HCT116 (cell line): ENCODE data around the gene RASGEF1C. TPM values are rescaled to one million over a fixed set of nuclear protein-coding genes. Genes with fewer than 3 reads are reported as not detected.

Source experiments
- ATAC-seq: fragments of 200-7000 bp; cut with Tn5 transposase; 2 replicates; pipeline ENCODE4 v1.9.1; 2020; ENCODE audit warnings: mild to moderate bottlenecking, moderate library complexity
- BruUV-seq: library from RNA; stranded (reverse); fragments of 400-500 nt; replicated peaks from 2 replicates; lab custom pipeline; 2021; lab: Mats Ljungman, UMichigan
- CTCF ChIA-PET: fragments of 300-600 bp; sonication (Branson Sonifier 250); formaldehyde crosslinking; loops from one replicate; lab custom pipeline; 2021; ENCODE audit warnings: antibody characterized with exemption; lab: Charles Lee
- POLR2A ChIA-PET: fragments of 300-600, 350-600 bp; sonication (Branson Sonifier 250); formaldehyde crosslinking; loops from one replicate; lab custom pipeline; 2021; ENCODE audit warnings: antibody characterized with exemption; lab: Charles Lee
- RAD21 ChIA-PET, 2 experiments: fragments of 300-600 bp; sonication (Branson Sonifier 250); formaldehyde crosslinking; loops; one replicate each; lab custom pipeline; 2023; ENCODE audit warnings: low total read pairs in 2 of 2; ENCODE audit not compliant: uncharacterized antibody in 2 of 2, unreplicated experiment in 2 of 2, low non-redundant PET in 1 of 2; lab: Charles Lee
- DNase-seq: peaks from one replicate; pipeline ENCODE4 v3.0.0-alpha.2; 2010; ENCODE audit warnings: low read depth, low spot score
- H2AFZ ChIP-seq: fragments of 200-600 bp; shearing (Covaris generic), sonication (generic); 2 replicates; pipeline ENCODE4 v1.6.1; 2017; ENCODE audit warnings: low read depth, mixed run types, mixed read lengths, antibody characterized with exemption, low read length; ENCODE audit not compliant: poor library complexity, severe bottlenecking
- H3K27ac ChIP-seq: 2 replicates; pipeline ENCODE4 v1.5.1; 2012; ENCODE audit warnings: low read depth, low read length
- H3K27me3 ChIP-seq: fragments of 200-600 bp; sonication (generic); 2 replicates; pipeline ENCODE4 v1.6.1; 2016; ENCODE audit warnings: mixed run types, low read length, mixed read lengths; ENCODE audit not compliant: insufficient read depth
- H3K36me3 ChIP-seq, 2 experiments: fragments of 200-500 bp in 1 of 2; fragments of 200-600 bp in 1 of 2; sonication (Bioruptor generic) in 1 of 2; sonication (generic) in 1 of 2; 2 replicates each; pipeline versions ENCODE4 v1.5.1 to v1.6.1; 2014 to 2016; ENCODE audit warnings: low read length in 2 of 2, inconsistent platforms in 1 of 2, mixed read lengths in 1 of 2, mixed run types in 1 of 2; ENCODE audit not compliant: insufficient read depth in 2 of 2, control insufficient read depth in 1 of 2
- H3K4me1 ChIP-seq, 2 experiments: fragments of 200-600 bp in 1 of 2; sonication (generic) in 1 of 2; 2 replicates each; pipeline versions ENCODE4 v1.5.1 to v1.6.1; 2012 to 2017; ENCODE audit warnings: low read length in 2 of 2, inconsistent platforms in 1 of 2, mild to moderate bottlenecking in 1 of 2, mixed read lengths in 1 of 2, mixed run types in 1 of 2, moderate library complexity in 1 of 2; ENCODE audit not compliant: insufficient read depth in 2 of 2, control insufficient read depth in 1 of 2
- H3K4me2 ChIP-seq: fragments of 200-600 bp; sonication (generic); 2 replicates; pipeline ENCODE4 v1.6.1; 2017; ENCODE audit warnings: mixed run types, low read length, mixed read lengths
- H3K4me3 ChIP-seq, 2 experiments: fragments of 200-600 bp in 1 of 2; sonication (generic) in 1 of 2; replicated peaks in 1 of 2; 2 replicates each; pipeline ENCODE4 v1.5.1; 2011 to 2016; ENCODE audit warnings: low read length in 2 of 2, control low read depth in 1 of 2, low read depth in 1 of 2, mild to moderate bottlenecking in 1 of 2, mixed read lengths in 1 of 2, mixed run types in 1 of 2
- H3K79me2 ChIP-seq: fragments of 200-600 bp; sonication (generic); 2 replicates; pipeline ENCODE4 v1.6.1; 2017; ENCODE audit warnings: mild to moderate bottlenecking, mixed run types, low read length, moderate library complexity, mixed read lengths; ENCODE audit not compliant: insufficient read depth
- H3K9ac ChIP-seq: fragments of 200-600 bp; sonication (generic); 2 replicates; pipeline ENCODE4 v1.6.1; 2016; ENCODE audit warnings: low read length, mixed read lengths
- H3K9me2 ChIP-seq: fragments of 200-600 bp; sonication (generic), shearing (Covaris generic); 2 replicates; pipeline ENCODE4 v1.6.1; 2017; ENCODE audit warnings: mixed run types, mild to moderate bottlenecking, moderate library complexity; ENCODE audit not compliant: insufficient read depth
- H3K9me3 ChIP-seq, 2 experiments: fragments of 200-500 bp in 1 of 2; fragments of 200-600 bp in 1 of 2; sonication (Bioruptor generic) in 1 of 2; sonication (generic) in 1 of 2; 2 replicates each; pipeline ENCODE4 v1.6.1; 2014 to 2017; ENCODE audit warnings: low read length in 2 of 2, mixed read lengths in 2 of 2, inconsistent platforms in 1 of 2, low read depth in 1 of 2, mild to moderate bottlenecking in 1 of 2, mixed run types in 1 of 2, moderate library complexity in 1 of 2; ENCODE audit not compliant: control insufficient read depth in 1 of 2, insufficient read depth in 1 of 2
- H4K20me1 ChIP-seq: fragments of 200-600 bp; sonication (generic), shearing (Covaris generic); 2 replicates; pipeline ENCODE4 v1.6.1; 2017; ENCODE audit warnings: mixed run types, mild to moderate bottlenecking, moderate library complexity; ENCODE audit not compliant: insufficient read depth
- CBX3 ChIP-seq: IDR thresholded peaks from 2 replicates; pipeline ENCODE4 v1.6.1; 2012; ENCODE audit warnings: low read depth
- EGR1 ChIP-seq: IDR thresholded peaks from 2 replicates; pipeline ENCODE4 v1.6.1; 2012; ENCODE audit warnings: low read depth
- EZH2 ChIP-seq: fragments of 200-600 bp; sonication (generic); IDR thresholded peaks from 2 replicates; pipeline ENCODE4 v1.6.1; 2017; ENCODE audit warnings: antibody characterized with exemption, mixed run types
- EZH2phosphoT487 ChIP-seq: fragments of 200-600 bp; IDR thresholded peaks from 2 replicates; pipeline ENCODE4 v1.6.1; 2018; ENCODE audit warnings: antibody characterized with exemption, borderline replicate concordance
- JUND ChIP-seq: IDR thresholded peaks from 2 replicates; pipeline ENCODE4 v1.6.1; 2012
- POLR2A ChIP-seq: IDR thresholded peaks from 2 replicates; pipeline ENCODE4 v1.7.0; 2011; ENCODE audit warnings: borderline replicate concordance; ENCODE audit not compliant: insufficient read depth, insufficient read length; ENCODE audit errors: extremely low read depth
- POLR2AphosphoS5 ChIP-seq: IDR thresholded peaks from 2 replicates; pipeline ENCODE4 v1.6.1; 2011; ENCODE audit warnings: mild to moderate bottlenecking, low read depth, low read length, moderate library complexity
- SIN3A ChIP-seq: IDR thresholded peaks from 2 replicates; pipeline ENCODE4 v1.6.1; 2012; ENCODE audit warnings: low read depth
- SRF ChIP-seq: IDR thresholded peaks from 2 replicates; pipeline ENCODE4 v1.6.1; 2012; ENCODE audit warnings: low read depth
- TCF7L2 ChIP-seq: IDR thresholded peaks from 2 replicates; pipeline ENCODE4 v1.7.0; 2011; ENCODE audit warnings: borderline replicate concordance, inconsistent platforms; ENCODE audit not compliant: insufficient read depth, insufficient read length; ENCODE audit errors: extremely low read depth
- ZNF274 ChIP-seq: fragments of 200-500 bp; sonication (Bioruptor generic); IDR thresholded peaks from 2 replicates; pipeline ENCODE4 v1.6.1; 2014; ENCODE audit warnings: mild to moderate bottlenecking, low read depth, low read length, inconsistent platforms
- intact Hi-C: fragments of 100-400 bp; cut with micrococcal nuclease; formaldehyde crosslinking; loops from 2 replicates; pipeline ENCODE4 v1.10.0; 2022
- total RNA-seq: library from RNA; stranded (reverse); gene quantifications from one replicate; pipeline ENCODE4 v1.2.1, GENCODE V29; 2021; ENCODE audit not compliant: unreplicated experiment
- TF ChIP-seq, protein P1 (sequence below): IDR thresholded peaks from 2 replicates; pipeline ENCODE4 v1.6.1; 2012
- TF ChIP-seq, protein P2 (sequence below), 3 experiments: fragments of 200-600 bp in 1 of 3; sonication (generic) in 1 of 3; IDR thresholded peaks in 2 of 3; conservative IDR thresholded peaks in 1 of 3; 2 replicates each; pipeline ENCODE4 v1.5.1; 2012 to 2017; ENCODE audit warnings: low read depth in 2 of 3, low read length in 2 of 3, antibody characterized with exemption in 1 of 3, borderline replicate concordance in 1 of 3, control low read depth in 1 of 3, mild to moderate bottlenecking in 1 of 3, mixed read lengths in 1 of 3, mixed run types in 1 of 3, moderate library complexity in 1 of 3; ENCODE audit not compliant: insufficient read depth in 1 of 3
- TF ChIP-seq, protein P3 (sequence below): IDR thresholded peaks from 2 replicates; pipeline ENCODE4 v1.6.1; 2012
- TF ChIP-seq, protein P4 (sequence below): IDR thresholded peaks from 2 replicates; pipeline ENCODE4 v1.6.1; 2011; ENCODE audit warnings: mild to moderate bottlenecking, low read length, moderate library complexity; ENCODE audit not compliant: insufficient replicate concordance; ENCODE audit errors: extremely low read depth

RASGEF1C gene
- total RNA-seq, 1 experiment from 2014 or later: 1.2 TPM

DNA sequence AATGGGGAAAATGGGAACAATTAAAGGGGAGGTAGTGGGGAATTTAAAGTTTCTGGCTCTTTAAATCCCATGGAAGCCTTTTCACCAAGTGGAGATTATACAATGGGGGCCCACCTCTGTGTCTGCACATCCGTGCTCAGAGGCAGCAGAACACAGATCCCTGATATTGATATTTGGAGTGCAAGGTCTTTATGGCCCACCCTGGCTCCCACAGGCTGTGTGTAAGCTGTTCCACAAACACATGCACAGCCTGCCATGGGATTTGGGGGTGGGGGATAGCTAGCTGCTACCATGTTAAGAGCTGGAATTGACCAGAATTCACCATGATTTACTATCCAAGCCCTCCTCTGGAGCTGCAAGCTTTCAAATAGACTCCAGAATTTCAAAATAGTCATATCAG is 55.9 kb downstream of the RASGEF1C start:
- Histone ChIP-seq H3K4me3 (no peak overlapping the region), H3K9me3 (no peaks in the 10 kb centered on the region), H3K79me2 (no peaks in the 10 kb centered on the region), H3K9ac (no peak overlapping the region), H3K4me2 (no peak overlapping the region), H3K9me2 (no peaks in the 10 kb centered on the region), H3K27ac (no peak overlapping the region), H3K36me3 (no peaks in the 10 kb centered on the region), H2AFZ (no peak overlapping the region), H3K4me1 (no peaks in the 10 kb centered on the region), H4K20me1 (no peaks in the 10 kb centered on the region), H3K27me3 (no peaks in the 10 kb centered on the region)
- intact Hi-C loops: no loop called here
- ChIA-PET CTCF (no interaction called here), POLR2A (no interaction called here), RAD21 (no interaction called here)
- BruUV-seq: no TSS peak
- ATAC-seq (no peak), DNase-seq (no peak)
- TF ChIP-seq ZNF274 (no peak), POLR2A (no peak), CBX3 (no peak), POLR2AphosphoS5 (no peak), SRF (no peak), EZH2phosphoT487 (no peak), JUND (no peak), TCF7L2 (no peak), EZH2 (no peak), EGR1 (no peak), SIN3A (no peak)
- TF ChIP-seq, protein P1, sequence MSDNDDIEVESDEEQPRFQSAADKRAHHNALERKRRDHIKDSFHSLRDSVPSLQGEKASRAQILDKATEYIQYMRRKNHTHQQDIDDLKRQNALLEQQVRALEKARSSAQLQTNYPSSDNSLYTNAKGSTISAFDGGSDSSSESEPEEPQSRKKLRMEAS: no peak
- TF ChIP-seq, protein P2, sequence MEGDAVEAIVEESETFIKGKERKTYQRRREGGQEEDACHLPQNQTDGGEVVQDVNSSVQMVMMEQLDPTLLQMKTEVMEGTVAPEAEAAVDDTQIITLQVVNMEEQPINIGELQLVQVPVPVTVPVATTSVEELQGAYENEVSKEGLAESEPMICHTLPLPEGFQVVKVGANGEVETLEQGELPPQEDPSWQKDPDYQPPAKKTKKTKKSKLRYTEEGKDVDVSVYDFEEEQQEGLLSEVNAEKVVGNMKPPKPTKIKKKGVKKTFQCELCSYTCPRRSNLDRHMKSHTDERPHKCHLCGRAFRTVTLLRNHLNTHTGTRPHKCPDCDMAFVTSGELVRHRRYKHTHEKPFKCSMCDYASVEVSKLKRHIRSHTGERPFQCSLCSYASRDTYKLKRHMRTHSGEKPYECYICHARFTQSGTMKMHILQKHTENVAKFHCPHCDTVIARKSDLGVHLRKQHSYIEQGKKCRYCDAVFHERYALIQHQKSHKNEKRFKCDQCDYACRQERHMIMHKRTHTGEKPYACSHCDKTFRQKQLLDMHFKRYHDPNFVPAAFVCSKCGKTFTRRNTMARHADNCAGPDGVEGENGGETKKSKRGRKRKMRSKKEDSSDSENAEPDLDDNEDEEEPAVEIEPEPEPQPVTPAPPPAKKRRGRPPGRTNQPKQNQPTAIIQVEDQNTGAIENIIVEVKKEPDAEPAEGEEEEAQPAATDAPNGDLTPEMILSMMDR (IDR thresholded peaks at IDR 0.05 in 2 of 3, conservative IDR thresholded peaks at IDR 0.05 in 1 of 3; ENCODE audit: borderline replicate concordance in 1 of 3, insufficient read depth in 1 of 3, low read depth in 2 of 3, low read length in 2 of 3): no peak
- TF ChIP-seq, protein P3, sequence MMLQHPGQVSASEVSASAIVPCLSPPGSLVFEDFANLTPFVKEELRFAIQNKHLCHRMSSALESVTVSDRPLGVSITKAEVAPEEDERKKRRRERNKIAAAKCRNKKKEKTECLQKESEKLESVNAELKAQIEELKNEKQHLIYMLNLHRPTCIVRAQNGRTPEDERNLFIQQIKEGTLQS: no peak
- TF ChIP-seq, protein P4, sequence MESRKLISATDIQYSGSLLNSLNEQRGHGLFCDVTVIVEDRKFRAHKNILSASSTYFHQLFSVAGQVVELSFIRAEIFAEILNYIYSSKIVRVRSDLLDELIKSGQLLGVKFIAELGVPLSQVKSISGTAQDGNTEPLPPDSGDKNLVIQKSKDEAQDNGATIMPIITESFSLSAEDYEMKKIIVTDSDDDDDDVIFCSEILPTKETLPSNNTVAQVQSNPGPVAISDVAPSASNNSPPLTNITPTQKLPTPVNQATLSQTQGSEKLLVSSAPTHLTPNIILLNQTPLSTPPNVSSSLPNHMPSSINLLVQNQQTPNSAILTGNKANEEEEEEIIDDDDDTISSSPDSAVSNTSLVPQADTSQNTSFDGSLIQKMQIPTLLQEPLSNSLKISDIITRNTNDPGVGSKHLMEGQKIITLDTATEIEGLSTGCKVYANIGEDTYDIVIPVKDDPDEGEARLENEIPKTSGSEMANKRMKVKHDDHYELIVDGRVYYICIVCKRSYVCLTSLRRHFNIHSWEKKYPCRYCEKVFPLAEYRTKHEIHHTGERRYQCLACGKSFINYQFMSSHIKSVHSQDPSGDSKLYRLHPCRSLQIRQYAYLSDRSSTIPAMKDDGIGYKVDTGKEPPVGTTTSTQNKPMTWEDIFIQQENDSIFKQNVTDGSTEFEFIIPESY: no peak
